ENCODE results near the gene KRT2.

KRT2 gene

DNA sequence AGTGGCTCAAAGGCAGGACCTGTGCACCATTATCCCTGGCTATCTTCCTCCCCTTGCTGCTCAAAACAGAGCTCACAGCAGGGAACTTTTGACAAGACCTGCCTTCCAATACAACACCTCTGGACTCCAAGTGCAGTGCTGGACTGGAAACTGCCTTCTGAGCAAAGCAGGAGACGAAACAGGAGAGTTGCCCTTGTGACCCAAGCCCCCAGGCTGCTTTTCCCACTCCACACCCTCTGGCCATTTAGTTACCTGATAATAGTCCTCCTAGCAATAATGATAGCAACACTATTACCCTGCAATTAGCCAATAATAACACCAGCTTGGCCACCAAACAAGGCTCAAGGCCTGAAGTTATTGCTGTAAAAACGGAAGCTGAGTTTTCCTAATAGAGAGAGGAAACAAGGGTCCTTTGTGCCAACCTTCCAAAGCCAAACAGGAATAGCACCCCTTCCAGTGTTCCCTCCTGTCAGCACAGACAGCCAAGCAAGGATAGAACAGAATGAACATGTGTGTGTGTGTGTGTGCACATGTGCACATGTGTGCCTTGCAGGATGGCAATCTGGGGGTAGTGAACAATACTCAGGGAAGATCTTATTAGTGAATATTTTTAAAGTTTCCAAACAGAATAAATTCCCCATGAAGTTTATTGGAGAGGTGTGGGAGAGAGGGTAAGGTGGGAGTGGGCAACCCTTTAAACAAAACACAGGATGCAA lies 24.5 kb downstream of the KRT2 start:
- Mint-ChIP-seq H3K36me3 (ENCODE audit: low read depth) (no peaks in the 10 kb centered on the region), H3K4me1 (peaks cover 7% of the 10 kb centered on the region), H3K9me3 (peaks cover 6% of the 10 kb centered on the region), H3K27me3 (ENCODE audit: low read depth, poor library complexity) (peaks cover under 1% of the 10 kb centered on the region), H3K27ac (no peak overlapping the region), H3K4me3 (no peak overlapping the region)
- TF ChIP-seq CTCF (IDR thresholded peaks at IDR 0.05): no peak
- DNase-seq: no peak

DNA sequence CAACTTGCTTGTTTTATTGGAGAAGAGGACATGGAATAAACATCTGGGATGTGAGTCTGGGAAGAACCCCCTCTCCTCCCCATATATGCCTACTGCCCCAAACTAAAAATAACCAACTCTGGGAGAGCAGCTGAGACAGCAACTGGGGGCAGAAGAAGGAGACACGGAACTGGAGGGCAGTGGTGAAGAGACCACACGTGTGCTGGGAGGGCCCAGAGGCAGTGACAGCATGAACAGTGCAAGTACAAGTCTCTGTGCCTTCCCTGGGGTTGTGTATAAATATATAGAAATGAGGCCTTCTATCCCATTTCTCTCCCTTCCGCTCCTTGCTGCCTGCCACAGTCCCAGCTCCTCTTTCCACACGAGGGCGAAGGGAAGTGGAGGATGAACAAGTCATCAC lies 29.7 kb downstream of the KRT2 start:
- H3K27me3 Mint-ChIP-seq (ENCODE audit: low read depth, poor library complexity): no peaks in the 10 kb centered on the region
- no peak overlapping the region for H3K27ac Mint-ChIP-seq
- DNase-seq: no peak

DNA sequence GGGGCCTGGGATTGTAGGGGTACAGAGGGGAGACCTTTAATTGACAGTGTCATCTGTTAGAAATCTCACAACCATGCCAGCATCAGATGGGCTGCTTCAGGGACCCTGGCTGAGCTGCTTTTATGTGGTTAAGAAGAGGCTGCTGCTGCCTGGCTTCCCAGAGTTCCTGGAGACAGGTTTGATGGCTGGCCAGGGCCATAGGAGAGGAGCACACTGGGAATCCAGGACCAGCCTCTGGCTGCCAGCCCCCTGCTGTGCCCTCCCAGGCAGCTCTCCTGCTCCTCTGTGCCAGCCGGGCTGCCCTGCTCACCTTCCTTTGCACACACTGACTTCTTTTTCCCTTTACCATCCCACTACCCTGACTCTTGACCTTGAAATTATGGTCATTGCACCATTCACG lies 33.1 kb downstream of the KRT2 start:
- DNase-seq: no peak

More for the DNA sequence above, 29.7 kb downstream of the KRT2 start:
- Mint-ChIP-seq H3K4me1 (peaks cover 7% of the 10 kb centered on the region), H3K4me3 (no peak overlapping the region), H3K36me3 (ENCODE audit: low read depth) (no peaks in the 10 kb centered on the region), H3K9me3 (peaks cover 6% of the 10 kb centered on the region)
- TF ChIP-seq CTCF (IDR thresholded peaks at IDR 0.05): no peak

GRCh38 chr12:52618216-52618615 lies 33.8 kb downstream of the KRT2 start, which contains the start of gene KRT73:
KRT73 (minus strand) TSS chr12:52618559; CDS start chr12:52618524, 35 bp downstream.
- Mint-ChIP-seq H3K27ac (no peak within 1 kb of the TSS), H3K36me3 (ENCODE audit: low read depth) (no peaks in the 10 kb centered on the region), H3K9me3 (peaks cover 6% of the 10 kb centered on the region), H3K27me3 (ENCODE audit: low read depth, poor library complexity) (peaks cover 10% of the 10 kb centered on the region), H3K4me3 (no peak within 1 kb of the TSS), H3K4me1 (no peaks in the 10 kb centered on the region)
- TF ChIP-seq CTCF (IDR thresholded peaks at IDR 0.05): no peak
- no peak for DNase-seq

More for the DNA sequence above, 33.1 kb downstream of the KRT2 start:
- Mint-ChIP-seq H3K9me3 (peaks cover 6% of the 10 kb centered on the region), H3K36me3 (ENCODE audit: low read depth) (no peaks in the 10 kb centered on the region), H3K27ac (no peak overlapping the region), H3K4me3 (no peak overlapping the region), H3K27me3 (ENCODE audit: low read depth, poor library complexity) (peaks cover 10% of the 10 kb centered on the region), H3K4me1 (no peaks in the 10 kb centered on the region)
- no peak for TF ChIP-seq CTCF (IDR thresholded peaks at IDR 0.05)

- TF ChIP-seq CTCF (IDR thresholded peaks at IDR 0.05): no peak
- no peak for DNase-seq
- no peak overlapping the region for H3K27ac Mint-ChIP-seq
- H3K4me1 Mint-ChIP-seq: no peaks in the 10 kb centered on the region
- H3K9me3 Mint-ChIP-seq: no peaks in the 10 kb centered on the region
- H3K36me3 Mint-ChIP-seq (ENCODE audit: low read depth): no peaks in the 10 kb centered on the region
- peaks cover 14% of the 10 kb centered on the region for H3K27me3 Mint-ChIP-seq (ENCODE audit: low read depth, poor library complexity)
- no peak overlapping the region for H3K4me3 Mint-ChIP-seq
These were observed 34.6 kb downstream of the KRT2 start for GRCh38 chr12:52617403-52617785.
